PFSK-1 (cell line): Measurements from ENCODE around the gene TFPT.

ENCODE experiments used
- POLR2AphosphoS5 ChIP-seq: IDR thresholded peaks from 2 replicates; pipeline ENCODE4 v1.6.1; 2012; ENCODE audit warnings: low read depth, mild to moderate bottlenecking, control low read depth, low read length, moderate library complexity
- REST ChIP-seq, 2 experiments: IDR thresholded peaks; 2 replicates each; pipeline versions ENCODE4 v1.6.1 to v1.8.0; 2011 to 2012; ENCODE audit warnings: low read depth in 2 of 2, low read length in 2 of 2, control low read depth in 1 of 2, inconsistent platforms in 1 of 2, mild to moderate bottlenecking in 1 of 2, moderate library complexity in 1 of 2; ENCODE audit not compliant: insufficient read depth in 1 of 2
- TAF1 ChIP-seq: IDR thresholded peaks from 2 replicates; pipeline ENCODE4 v1.6.1; 2012; ENCODE audit warnings: low read length, control low read depth, borderline replicate concordance; ENCODE audit not compliant: insufficient read depth

DNA sequence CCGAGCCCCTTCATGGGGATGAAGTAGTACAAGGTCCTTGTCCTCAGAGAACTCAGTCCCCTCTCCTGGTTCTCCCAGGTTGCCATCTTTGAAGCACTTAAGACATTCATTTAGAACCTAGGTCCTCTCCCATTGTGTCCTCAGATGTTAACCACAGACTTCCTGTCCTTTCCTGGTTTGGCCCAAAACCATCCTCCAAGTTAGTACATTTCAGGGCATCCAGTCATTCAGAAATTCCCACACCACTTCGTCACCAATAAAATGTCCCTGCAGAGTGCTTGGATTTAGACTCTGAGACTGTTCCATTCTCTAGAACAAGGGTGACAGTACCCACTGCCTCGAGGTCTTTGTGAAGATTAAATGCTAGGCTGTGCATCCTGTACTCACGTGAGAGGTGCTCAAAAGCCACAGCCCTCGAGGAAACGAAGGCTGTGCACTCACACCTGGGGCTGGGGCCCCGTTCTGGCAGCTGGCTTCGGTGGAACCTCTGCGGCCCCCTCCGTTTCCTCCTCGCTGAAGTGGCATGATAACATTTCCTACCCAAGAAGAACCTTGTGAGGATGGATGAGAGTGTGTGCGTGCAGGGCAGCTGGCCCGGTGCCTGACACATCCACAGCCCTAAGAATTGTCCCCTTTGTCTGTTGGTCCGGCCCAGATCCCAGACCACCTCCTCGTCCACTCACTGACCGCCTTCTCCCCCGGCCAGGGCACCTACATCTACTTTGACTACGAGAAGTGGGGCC lies 39.3 kb upstream of the TFPT start:
- TF ChIP-seq TAF1 (no peak), POLR2AphosphoS5 (no peak), REST (IDR thresholded peaks at IDR 0.05; ENCODE audit: insufficient read depth in 1 of 2, low read depth in 2 of 2, low read length in 2 of 2) (no peak)
